SK-N-SH treated with all-trans-retinoic acid at 6 μM for 48 hours (cell line): ENCODE measurements around the gene FNDC11.
"Not testable (repeated sequence)": the region's sequence is repeated elsewhere in the genome, so short reads cannot be mapped to it uniquely, and the experiment has no call there.

Experiments used
- ATAC-seq: fragments of 200-7000 bp; cut with Tn5 transposase; 3 replicates; pipeline ENCODE4 v1.9.1; 2020; ENCODE audit warnings: mild to moderate bottlenecking, moderate library complexity
- ARNTL ChIP-seq: fragments of 450-650 bp; formaldehyde crosslinking; IDR thresholded peaks from 2 replicates; pipeline ENCODE4 v1.5.0; 2020; ENCODE audit warnings: low read depth, mild to moderate bottlenecking, moderate library complexity, borderline replicate concordance
- BACH2 ChIP-seq: fragments of 250-450 bp; sonication (Bioruptor Pico); IDR thresholded peaks from 2 replicates; pipeline ENCODE4 v1.9.0; 2021; ENCODE audit warnings: mild to moderate bottlenecking, borderline replicate concordance
- CREB5 ChIP-seq: fragments of 250-450 bp; sonication (Bioruptor Pico); IDR thresholded peaks from 2 replicates; pipeline ENCODE4 v1.5.1; 2020; ENCODE audit warnings: low read depth, mild to moderate bottlenecking, moderate library complexity
- CSDC2 ChIP-seq: fragments of 250-450 bp; sonication (Bioruptor Pico); IDR thresholded peaks from 2 replicates; pipeline ENCODE4 v1.5.0; 2020; ENCODE audit warnings: mild to moderate bottlenecking, moderate library complexity
- GLIS3 ChIP-seq: fragments of 250-450 bp; sonication (Bioruptor Pico); IDR thresholded peaks from 2 replicates; pipeline ENCODE4 v1.5.0; 2020; ENCODE audit warnings: mild to moderate bottlenecking, moderate library complexity
- OSR1 ChIP-seq: fragments of 250-450 bp; sonication (Bioruptor Pico); IDR thresholded peaks from 2 replicates; pipeline ENCODE4 v1.8.0; 2022; ENCODE audit warnings: moderate library complexity, mild to moderate bottlenecking, inconsistent platforms
- PATZ1 ChIP-seq: fragments of 250-450 bp; sonication (Bioruptor Pico); IDR thresholded peaks from 2 replicates; pipeline ENCODE4 v1.8.0; 2020; ENCODE audit warnings: mild to moderate bottlenecking, moderate library complexity, borderline replicate concordance
- PPARA ChIP-seq: fragments of 250-450 bp; sonication (Bioruptor Pico); IDR thresholded peaks from 2 replicates; pipeline ENCODE4 v1.5.0; 2020; ENCODE audit warnings: mild to moderate bottlenecking, borderline replicate concordance
- SNAI2 ChIP-seq: fragments of 250-450 bp; sonication (Bioruptor Pico); IDR thresholded peaks from 2 replicates; pipeline ENCODE4 v1.5.0; 2020; ENCODE audit warnings: mild to moderate bottlenecking, moderate library complexity
- TOX ChIP-seq: fragments of 250-450 bp; sonication (Bioruptor Pico); IDR thresholded peaks from 2 replicates; pipeline ENCODE4 v1.8.0; 2021; ENCODE audit warnings: mild to moderate bottlenecking, moderate library complexity, borderline replicate concordance
- TSHZ2 ChIP-seq: fragments of 250-450 bp; sonication (Bioruptor Pico); IDR thresholded peaks from 2 replicates; pipeline ENCODE4 v1.5.0; 2020; ENCODE audit warnings: mild to moderate bottlenecking, moderate library complexity
- ZC3H10 ChIP-seq: fragments of 250-450 bp; sonication (Bioruptor Pico); IDR thresholded peaks from 2 replicates; pipeline ENCODE4 v1.5.1; 2021; ENCODE audit warnings: mild to moderate bottlenecking, moderate library complexity
- ZNF565 ChIP-seq: fragments of 450-650 bp; formaldehyde crosslinking; conservative IDR thresholded peaks from 2 replicates; pipeline ENCODE4 v1.5.0; 2020; ENCODE audit warnings: low read depth, mild to moderate bottlenecking, moderate library complexity
- ZNF70 ChIP-seq: fragments of 450-650 bp; formaldehyde crosslinking; IDR thresholded peaks from 2 replicates; pipeline ENCODE4 v1.5.0; 2020; ENCODE audit warnings: mild to moderate bottlenecking, moderate library complexity
- ZNF8 ChIP-seq: fragments of 450-650 bp; formaldehyde crosslinking; IDR thresholded peaks from 2 replicates; pipeline ENCODE4 v1.5.0; 2020; ENCODE audit warnings: mild to moderate bottlenecking, moderate library complexity
- TF ChIP-seq, protein P1 (sequence below): fragments of 250-450 bp; sonication (Bioruptor Pico); IDR thresholded peaks from 2 replicates; pipeline ENCODE4 v1.8.0; 2021; ENCODE audit warnings: low read depth, mild to moderate bottlenecking, moderate library complexity, borderline replicate concordance

Gene FNDC11

DNA sequence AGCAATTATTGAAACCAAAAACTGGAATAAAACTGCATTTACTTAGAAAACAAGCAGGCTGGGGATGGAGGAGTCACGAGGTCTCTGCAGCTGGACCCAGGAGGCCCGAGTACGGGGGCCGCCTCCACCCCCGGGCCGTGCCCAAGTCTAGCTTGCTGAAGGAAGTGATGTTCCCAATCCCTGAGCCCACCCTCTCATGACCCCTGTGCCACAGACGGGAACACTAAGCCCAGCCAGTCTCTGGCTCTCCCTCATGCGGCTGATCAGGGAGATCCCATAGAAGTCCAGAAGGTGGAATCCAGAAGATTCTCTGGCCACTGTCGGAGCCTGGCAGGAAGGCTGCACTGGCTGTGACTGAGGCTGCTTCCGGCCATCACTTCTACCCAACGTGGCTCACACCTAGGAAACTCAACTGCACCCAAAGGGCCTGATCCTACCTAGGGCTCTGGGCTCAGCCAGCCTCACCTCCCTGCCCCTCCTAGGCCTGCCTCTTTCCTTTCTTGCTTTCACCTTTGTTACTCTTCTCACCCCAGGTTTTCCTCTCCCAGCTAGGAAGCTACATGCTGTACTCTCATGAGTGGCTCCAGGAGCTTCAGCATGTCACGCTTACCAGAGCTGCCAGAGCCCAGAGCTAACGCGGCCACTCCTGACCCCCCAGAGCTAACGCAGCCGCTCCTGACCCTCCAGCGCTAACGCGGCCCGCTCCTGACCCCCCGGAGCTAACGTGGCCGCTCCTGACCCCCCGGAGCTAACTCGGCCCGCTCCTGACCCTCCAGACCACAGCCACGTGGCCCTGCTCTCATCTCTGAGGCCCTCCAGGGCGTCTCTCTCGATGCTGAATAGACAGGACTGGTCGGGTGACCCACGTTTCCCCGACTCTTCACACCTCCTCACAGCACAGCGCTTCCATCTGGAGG is 44.8 kb downstream of the FNDC11 start:
- TF ChIP-seq ZNF565 (CRISPR knock-in tag) (no peak), TOX (no peak), CREB5 (CRISPR knock-in tag) (no peak), PPARA (CRISPR knock-in tag) (no peak), PATZ1 (CRISPR knock-in tag) (no peak), ZC3H10 (CRISPR knock-in tag) (no peak), TSHZ2 (CRISPR knock-in tag) (no peak), GLIS3 (CRISPR knock-in tag) (no peak), BACH2 (CRISPR knock-in tag) (no peak), ZNF70 (CRISPR knock-in tag) (no peak), CSDC2 (CRISPR knock-in tag) (no peak), OSR1 (CRISPR knock-in tag) (no peak), ARNTL (CRISPR knock-in tag) (no peak)
- no peak for ATAC-seq

- ATAC-seq, result no peak
- TF ChIP-seq ZNF565 (CRISPR knock-in tag), result no peak
- no peak for TF ChIP-seq OSR1 (CRISPR knock-in tag)
- TF ChIP-seq SNAI2 (CRISPR knock-in tag), result no peak
- no peak for TF ChIP-seq GLIS3 (CRISPR knock-in tag)
- no peak for TF ChIP-seq PATZ1 (CRISPR knock-in tag)
- no peak for TF ChIP-seq ARNTL (CRISPR knock-in tag)
- TF ChIP-seq CSDC2 (CRISPR knock-in tag), result no peak
- TF ChIP-seq ZNF8, result no peak
- TF ChIP-seq, protein P1, sequence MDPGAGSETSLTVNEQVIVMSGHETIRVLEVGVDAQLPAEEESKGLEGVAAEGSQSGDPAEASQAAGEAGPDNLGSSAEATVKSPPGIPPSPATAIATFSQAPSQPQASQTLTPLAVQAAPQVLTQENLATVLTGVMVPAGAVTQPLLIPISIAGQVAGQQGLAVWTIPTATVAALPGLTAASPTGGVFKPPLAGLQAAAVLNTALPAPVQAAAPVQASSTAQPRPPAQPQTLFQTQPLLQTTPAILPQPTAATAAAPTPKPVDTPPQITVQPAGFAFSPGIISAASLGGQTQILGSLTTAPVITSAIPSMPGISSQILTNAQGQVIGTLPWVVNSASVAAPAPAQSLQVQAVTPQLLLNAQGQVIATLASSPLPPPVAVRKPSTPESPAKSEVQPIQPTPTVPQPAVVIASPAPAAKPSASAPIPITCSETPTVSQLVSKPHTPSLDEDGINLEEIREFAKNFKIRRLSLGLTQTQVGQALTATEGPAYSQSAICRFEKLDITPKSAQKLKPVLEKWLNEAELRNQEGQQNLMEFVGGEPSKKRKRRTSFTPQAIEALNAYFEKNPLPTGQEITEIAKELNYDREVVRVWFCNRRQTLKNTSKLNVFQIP (CRISPR knock-in tag), result no peak
These were observed 45.6 kb downstream of the FNDC11 start for GRCh38 chr20:63599396-63600050.

DNA sequence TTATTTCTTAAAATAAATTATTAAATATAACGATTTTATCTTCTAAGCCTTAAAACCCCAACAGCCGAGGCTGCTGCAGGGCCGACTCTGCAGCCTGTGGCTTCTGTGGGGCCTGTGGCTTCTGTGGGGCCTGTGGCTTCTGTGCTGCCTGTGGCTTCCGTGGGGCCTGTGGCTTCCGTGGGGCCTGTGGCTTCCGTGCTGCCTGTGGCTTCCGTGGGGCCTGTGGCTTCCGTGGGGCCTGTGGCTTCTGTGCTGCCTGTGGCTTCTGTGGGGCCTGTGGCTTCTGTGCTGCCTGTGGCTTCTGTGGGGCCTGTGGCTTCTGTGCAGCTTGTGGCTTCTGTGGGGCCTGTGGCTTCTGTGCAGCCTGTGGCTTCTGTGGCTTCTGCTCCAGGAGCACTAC is 47.7 kb downstream of the FNDC11 start:
- ATAC-seq, result not testable (repeated sequence)
